ENCODE measurements around the gene CBR4. TPM values are rescaled to one million over a fixed set of nuclear protein-coding genes. Genes with fewer than 3 reads are reported as not detected.
"Not testable (repeated sequence)": the region's sequence is repeated elsewhere in the genome, so short reads cannot be mapped to it uniquely, and the experiment has no call there.

Gene CBR4
- total and polyA plus RNA-seq, 8 donors: 17.6 to 34.9 (median 31.5) TPM

DNA sequence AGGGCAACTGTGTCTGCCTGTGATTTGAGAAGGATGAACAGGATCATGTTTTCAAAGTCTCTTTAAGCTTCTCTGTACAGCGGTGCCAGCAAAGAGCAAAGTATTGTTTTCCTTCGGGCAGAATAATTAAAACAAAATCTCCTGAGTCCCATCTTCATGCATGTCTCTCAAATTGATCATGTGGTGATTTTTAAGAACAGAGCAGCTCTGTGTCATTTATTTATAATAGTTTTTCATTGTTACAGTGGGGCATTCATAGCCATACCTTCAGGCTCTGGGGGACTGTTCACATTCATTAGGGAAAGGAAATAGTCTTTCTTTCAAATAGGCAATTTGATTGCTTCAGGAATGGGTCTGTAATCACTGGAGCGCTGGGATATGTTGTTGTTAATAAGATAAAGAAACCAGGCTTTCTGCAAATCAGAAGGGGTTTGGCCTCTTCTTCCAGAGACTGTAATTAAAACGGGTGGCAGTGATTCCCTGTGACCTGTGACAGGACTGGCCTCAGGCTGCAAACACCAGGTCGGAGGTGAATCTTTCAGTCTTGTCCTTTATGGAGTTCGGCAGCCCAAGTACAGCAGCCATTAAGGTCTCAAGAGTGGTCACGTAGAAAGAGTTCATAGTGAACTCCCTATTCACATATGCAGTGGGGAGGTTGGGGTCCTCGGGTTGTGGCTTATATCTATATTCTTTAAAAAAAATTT is 29.3 kb upstream of the CBR4 start:
- TF ChIP-seq, protein P1, sequence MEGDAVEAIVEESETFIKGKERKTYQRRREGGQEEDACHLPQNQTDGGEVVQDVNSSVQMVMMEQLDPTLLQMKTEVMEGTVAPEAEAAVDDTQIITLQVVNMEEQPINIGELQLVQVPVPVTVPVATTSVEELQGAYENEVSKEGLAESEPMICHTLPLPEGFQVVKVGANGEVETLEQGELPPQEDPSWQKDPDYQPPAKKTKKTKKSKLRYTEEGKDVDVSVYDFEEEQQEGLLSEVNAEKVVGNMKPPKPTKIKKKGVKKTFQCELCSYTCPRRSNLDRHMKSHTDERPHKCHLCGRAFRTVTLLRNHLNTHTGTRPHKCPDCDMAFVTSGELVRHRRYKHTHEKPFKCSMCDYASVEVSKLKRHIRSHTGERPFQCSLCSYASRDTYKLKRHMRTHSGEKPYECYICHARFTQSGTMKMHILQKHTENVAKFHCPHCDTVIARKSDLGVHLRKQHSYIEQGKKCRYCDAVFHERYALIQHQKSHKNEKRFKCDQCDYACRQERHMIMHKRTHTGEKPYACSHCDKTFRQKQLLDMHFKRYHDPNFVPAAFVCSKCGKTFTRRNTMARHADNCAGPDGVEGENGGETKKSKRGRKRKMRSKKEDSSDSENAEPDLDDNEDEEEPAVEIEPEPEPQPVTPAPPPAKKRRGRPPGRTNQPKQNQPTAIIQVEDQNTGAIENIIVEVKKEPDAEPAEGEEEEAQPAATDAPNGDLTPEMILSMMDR (IDR thresholded peaks at IDR 0.05): no peak
- intact Hi-C loops (cut with DNase I): no loop called here
- ATAC-seq (no peak), DNase-seq (no peak)
- H3K27me3 ChIP-seq: no peaks in the 10 kb centered on the region
- H3K27ac ChIP-seq: no peak overlapping the region
- no peaks in the 10 kb centered on the region for H3K4me1 ChIP-seq
- no peaks in the 10 kb centered on the region for H3K9me3 ChIP-seq
- H3K4me3 ChIP-seq: no peak overlapping the region
- no peaks in the 10 kb centered on the region for H3K36me3 ChIP-seq

DNA sequence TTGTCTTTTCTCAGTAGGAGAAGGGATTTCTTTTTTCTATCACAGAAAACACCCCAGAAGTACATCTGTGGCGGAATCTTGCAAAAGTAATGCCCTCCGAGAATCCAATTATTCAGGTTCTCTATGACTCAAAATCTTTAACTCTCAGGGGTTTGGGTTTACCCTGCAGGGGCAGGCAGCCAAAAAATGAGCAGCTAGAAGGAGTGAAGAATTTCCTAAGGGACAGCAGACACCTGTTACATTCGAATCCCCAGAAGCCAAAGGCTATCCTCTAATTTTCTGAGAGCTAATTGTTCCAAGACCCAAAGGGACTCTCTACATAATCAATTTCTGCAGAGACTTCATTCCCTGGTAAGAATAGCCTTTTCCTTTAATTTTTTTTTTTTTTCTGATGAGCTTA is 27.5 kb upstream of the CBR4 start:
- intact Hi-C loops (cut with DNase I): no loop called here
- no peaks in the 10 kb centered on the region for H3K27me3 ChIP-seq
- H3K36me3 ChIP-seq: no peaks in the 10 kb centered on the region
- ATAC-seq (no peak), DNase-seq (no peak)
- H3K4me3 ChIP-seq: no peak overlapping the region
- H3K9me3 ChIP-seq: no peaks in the 10 kb centered on the region
- TF ChIP-seq, protein P1 (IDR thresholded peaks at IDR 0.05): no peak
- no peaks in the 10 kb centered on the region for H3K4me1 ChIP-seq
- H3K27ac ChIP-seq: no peak overlapping the region

DNA sequence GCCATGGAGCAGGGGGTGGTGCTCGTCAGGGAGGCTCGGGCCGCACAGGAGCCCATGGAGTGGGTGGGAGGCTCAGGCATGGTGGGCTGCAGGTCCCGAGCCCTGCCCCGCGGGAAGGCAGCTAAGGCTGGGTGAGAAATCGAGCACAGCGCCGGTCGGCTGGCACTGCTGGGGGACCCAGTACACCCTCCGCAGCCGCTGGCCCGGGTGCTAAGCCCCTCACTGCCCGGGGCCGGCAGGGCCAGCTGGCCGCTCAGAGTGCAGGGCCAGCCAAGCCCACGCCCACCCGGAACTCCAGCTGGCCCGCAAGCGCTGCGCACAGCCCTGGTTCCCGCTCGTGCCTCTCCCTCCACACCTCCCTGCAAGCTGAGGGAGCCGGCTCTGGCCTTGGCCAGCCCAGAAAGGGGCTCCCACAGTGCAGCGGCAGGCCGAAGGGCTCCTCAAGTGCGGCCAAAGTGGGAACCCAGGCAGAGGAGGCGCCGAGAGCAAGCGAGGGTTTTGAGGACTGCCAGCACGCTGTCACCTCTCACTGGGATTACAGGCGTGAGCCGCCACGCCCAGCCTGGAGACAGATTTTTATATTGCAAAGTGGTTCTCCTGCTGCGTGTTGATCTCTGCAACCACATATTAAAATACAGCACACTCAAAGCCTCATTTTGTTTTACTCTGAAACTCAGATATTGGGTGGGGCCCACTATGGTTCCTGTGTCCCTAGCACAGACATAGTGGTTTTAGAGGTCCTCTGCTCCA is 26.0 kb upstream of the CBR4 start:
- DNase-seq; H3K36me3 ChIP-seq; ATAC-seq; H3K27ac ChIP-seq; H3K27me3 ChIP-seq; H3K4me1 ChIP-seq; H3K9me3 ChIP-seq; intact Hi-C loops (cut with DNase I); H3K4me3 ChIP-seq: not testable (repeated sequence)

DNA sequence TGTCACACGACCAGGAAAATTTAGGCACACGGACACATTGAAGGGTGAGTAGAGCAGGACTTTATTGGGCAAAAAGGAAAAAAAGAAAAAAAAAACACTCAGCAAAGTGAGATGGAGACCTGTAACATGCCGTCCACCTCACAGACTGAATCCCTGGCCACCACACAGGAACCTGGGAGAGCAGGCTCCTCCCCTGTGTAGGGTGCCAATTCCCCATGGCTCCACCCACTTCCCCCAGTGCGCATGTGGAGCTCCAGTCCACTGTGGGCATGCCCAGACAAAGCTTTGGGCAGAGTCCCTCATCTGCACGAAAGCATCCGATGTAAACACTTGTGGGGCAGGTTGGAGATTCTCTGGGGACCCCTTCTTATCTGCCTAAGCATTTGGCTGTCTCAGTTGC is 23.6 kb upstream of the CBR4 start:
- H3K4me1 ChIP-seq: no peaks in the 10 kb centered on the region
- no peak for DNase-seq
- H3K27ac ChIP-seq: no peak overlapping the region
- intact Hi-C loops (cut with DNase I): no loop called here
- no peak for ATAC-seq
- H3K9me3 ChIP-seq: no peaks in the 10 kb centered on the region
- TF ChIP-seq, protein P1 (IDR thresholded peaks at IDR 0.05): no peak
- no peaks in the 10 kb centered on the region for H3K36me3 ChIP-seq
- no peak overlapping the region for H3K4me3 ChIP-seq
- H3K27me3 ChIP-seq: no peaks in the 10 kb centered on the region

DNA sequence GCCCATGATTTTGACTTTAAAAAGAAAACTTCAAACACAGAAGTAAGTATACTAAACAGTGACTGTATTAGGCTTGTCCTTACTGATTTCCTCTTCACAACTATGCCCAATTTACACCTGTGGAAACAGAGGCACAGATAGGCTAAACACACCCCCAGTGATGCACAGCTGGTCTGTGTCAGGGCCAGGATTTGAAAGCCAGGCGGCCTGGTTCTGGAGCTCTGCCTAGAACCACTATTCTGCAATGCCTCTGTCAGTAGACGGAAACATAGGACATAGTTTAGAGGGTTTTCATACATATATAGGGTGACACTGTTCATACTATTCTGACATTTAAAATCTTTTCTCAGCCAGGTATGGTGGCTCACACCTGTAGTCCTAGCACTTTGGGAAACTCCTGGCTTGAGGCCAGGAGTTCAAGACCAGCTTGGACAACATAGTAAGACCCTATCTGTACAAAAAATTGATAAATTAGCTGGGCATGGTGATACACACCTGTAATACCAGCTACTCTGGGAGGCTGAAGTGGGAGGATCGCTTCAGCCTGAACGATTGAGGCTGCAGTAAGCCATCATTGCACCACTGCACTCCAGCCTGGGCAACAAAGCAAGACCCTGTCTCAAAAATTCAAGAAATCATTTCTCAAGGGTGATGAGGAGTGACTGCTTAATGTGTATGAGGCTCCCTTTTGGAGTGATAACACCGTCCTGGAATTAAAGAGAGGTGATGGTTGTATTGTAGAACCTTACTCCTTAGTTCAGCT is 23.0 kb upstream of the CBR4 start:
- ATAC-seq (no peak), DNase-seq (no peak)
- no peaks in the 10 kb centered on the region for H3K36me3 ChIP-seq
- H3K4me1 ChIP-seq: no peaks in the 10 kb centered on the region
- H3K9me3 ChIP-seq: no peaks in the 10 kb centered on the region
- TF ChIP-seq, protein P1 (IDR thresholded peaks at IDR 0.05): no peak
- no peak overlapping the region for H3K4me3 ChIP-seq
- intact Hi-C loops (cut with DNase I): no loop called here
- no peaks in the 10 kb centered on the region for H3K27me3 ChIP-seq
- no peak overlapping the region for H3K27ac ChIP-seq
